ENCODE results near the gene EYA3. TPM values are rescaled to one million over a fixed set of nuclear protein-coding genes. Genes with fewer than 3 reads are reported as not detected.

EYA3 gene
- total and polyA plus RNA-seq, 2 donors from 2014 or later, result 10.2 to 32.0 TPM

DNA sequence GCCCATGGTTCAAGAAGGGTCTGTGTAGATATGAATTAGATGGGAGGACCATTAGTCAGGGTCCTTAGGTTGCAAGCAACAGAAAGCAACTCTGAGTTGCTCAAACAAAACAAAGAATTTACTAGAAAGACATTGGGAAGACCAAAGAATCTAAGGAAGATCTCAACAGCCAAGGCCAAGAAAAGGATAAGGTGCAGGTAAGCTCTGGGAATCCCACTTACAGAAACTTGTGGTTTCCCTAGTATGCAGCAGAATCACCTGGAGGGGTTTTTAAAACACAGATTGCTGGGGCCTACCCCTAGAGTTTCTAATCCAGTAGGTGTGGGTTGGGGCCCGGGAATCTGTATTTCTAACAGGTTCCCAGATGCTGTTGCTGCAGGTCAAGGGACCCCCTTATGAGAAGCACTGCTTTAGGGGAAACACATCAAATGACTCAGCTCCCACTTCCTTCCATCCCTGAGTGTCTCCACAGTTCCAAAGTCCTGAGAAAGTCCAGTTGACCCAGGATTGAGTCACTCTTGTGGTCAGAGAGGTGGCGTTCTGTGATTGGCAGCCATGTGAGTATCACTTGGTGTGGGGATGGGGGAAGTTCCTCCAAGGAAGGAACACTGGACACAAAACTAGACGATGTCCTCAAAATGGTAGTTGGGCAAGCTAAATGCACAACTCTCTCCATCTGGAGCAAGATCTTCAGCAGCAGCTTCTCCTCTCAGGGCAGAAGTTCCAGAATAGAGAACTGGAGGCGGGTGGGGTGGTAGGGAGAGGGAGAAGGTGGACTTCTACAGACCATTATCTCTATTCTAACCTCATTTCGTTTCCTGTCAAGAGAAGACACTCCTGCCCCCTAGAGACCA, 24.2 kb upstream of the EYA3 start:
- no peak for FAIRE-seq
- no peak overlapping the region for H3K27ac ChIP-seq (ENCODE audit: low read depth in 2 of 2, low read length in 2 of 2)

DNA sequence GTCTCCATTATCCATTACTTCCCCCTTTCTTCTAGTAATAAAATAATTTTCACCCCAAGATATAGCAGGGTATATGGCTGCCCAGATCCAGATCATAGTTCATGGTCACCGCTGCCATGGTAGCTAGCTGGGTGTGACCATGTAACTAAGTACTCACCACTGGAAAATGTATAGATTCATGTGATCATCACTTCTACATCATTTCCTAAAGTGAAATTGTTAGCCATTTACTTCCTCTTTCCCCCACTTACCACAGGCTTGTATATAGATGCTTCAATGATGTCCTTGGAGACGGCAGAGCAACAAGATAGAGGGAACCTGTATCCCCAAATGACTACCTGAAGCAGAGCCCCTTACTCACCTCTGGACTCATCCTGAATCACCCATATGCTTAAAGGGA, 22.7 kb upstream of the EYA3 start:
- Histone ChIP-seq H3K36me3 (ENCODE audit: control insufficient read depth in 2 of 3, insufficient read depth in 3 of 3, low read length in 3 of 3) (no peaks in the 10 kb centered on the region), H3K9ac (ENCODE audit: low read length in 3 of 3) (no peak overlapping the region), H3K27ac (ENCODE audit: low read depth in 2 of 2, low read length in 2 of 2) (no peak overlapping the region), H3K27me3 (ENCODE audit: control insufficient read depth, insufficient read depth, low read length) (no peaks in the 10 kb centered on the region), H3K4me3 (ENCODE audit: low read length in 3 of 3) (no peak overlapping the region), H3K9me3 (ENCODE audit: control insufficient read depth in 2 of 3, insufficient read depth in 1 of 3, low read length in 3 of 3) (no peaks in the 10 kb centered on the region), H3K4me1 (ENCODE audit: control insufficient read depth in 2 of 3, insufficient read depth in 2 of 3, low read depth in 1 of 3, low read length in 3 of 3) (no peaks in the 10 kb centered on the region)
- DNase-seq (no peak), FAIRE-seq (no peak)
- intact Hi-C loops (cut with DNase I), result no loop called here
- no peak for TF ChIP-seq CTCF (IDR thresholded peaks at IDR 0.05; ENCODE audit: borderline replicate concordance, extremely low read depth, insufficient read depth)

More for the DNA sequence above, 24.2 kb upstream of the EYA3 start:
- Histone ChIP-seq H3K36me3 (ENCODE audit: control insufficient read depth in 2 of 3, insufficient read depth in 3 of 3, low read length in 3 of 3) (no peaks in the 10 kb centered on the region), H3K9ac (ENCODE audit: low read length in 3 of 3) (no peak overlapping the region), H3K9me3 (ENCODE audit: control insufficient read depth in 2 of 3, insufficient read depth in 1 of 3, low read length in 3 of 3) (no peaks in the 10 kb centered on the region), H3K27me3 (ENCODE audit: control insufficient read depth, insufficient read depth, low read length) (no peaks in the 10 kb centered on the region), H3K4me3 (ENCODE audit: low read length in 3 of 3) (no peak overlapping the region), H3K4me1 (ENCODE audit: control insufficient read depth in 2 of 3, insufficient read depth in 2 of 3, low read depth in 1 of 3, low read length in 3 of 3) (no peaks in the 10 kb centered on the region)
- DNase-seq, result no peak
- intact Hi-C loops (cut with DNase I), result no loop called here
- no peak for TF ChIP-seq CTCF (IDR thresholded peaks at IDR 0.05; ENCODE audit: borderline replicate concordance, extremely low read depth, insufficient read depth)

DNA sequence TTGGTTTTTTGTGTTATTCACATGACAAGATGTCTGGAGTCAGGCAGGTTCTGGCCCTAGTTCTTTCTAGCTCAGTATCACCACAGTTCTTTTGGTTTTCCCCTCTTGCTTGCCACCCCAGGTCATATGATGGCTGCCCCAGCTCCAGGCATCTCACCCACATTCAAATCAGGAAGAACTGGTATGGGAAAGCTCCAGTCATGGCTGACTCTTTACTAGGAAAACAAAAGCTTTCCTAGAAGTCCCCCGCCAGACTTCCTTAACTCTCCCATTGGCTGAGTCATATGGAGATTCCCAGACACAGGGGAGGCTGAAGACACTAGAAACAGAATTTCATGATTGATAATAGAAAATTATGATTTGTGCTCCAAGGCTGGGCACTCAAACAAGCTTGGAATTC, 22.1 kb upstream of the EYA3 start:
- Histone ChIP-seq H3K4me3 (ENCODE audit: low read length in 3 of 3) (no peak overlapping the region), H3K27me3 (ENCODE audit: control insufficient read depth, insufficient read depth, low read length) (no peaks in the 10 kb centered on the region), H3K27ac (ENCODE audit: low read depth in 2 of 2, low read length in 2 of 2) (no peak overlapping the region), H3K4me1 (ENCODE audit: control insufficient read depth in 2 of 3, insufficient read depth in 2 of 3, low read depth in 1 of 3, low read length in 3 of 3) (no peaks in the 10 kb centered on the region), H3K9ac (ENCODE audit: low read length in 3 of 3) (no peak overlapping the region), H3K36me3 (ENCODE audit: control insufficient read depth in 2 of 3, insufficient read depth in 3 of 3, low read length in 3 of 3) (no peaks in the 10 kb centered on the region), H3K9me3 (ENCODE audit: control insufficient read depth in 2 of 3, insufficient read depth in 1 of 3, low read length in 3 of 3) (no peaks in the 10 kb centered on the region)
- intact Hi-C loops (cut with DNase I), result no loop called here
- DNase-seq (no peak), FAIRE-seq (no peak)
- TF ChIP-seq CTCF (IDR thresholded peaks at IDR 0.05; ENCODE audit: borderline replicate concordance, extremely low read depth, insufficient read depth), result no peak

Measured in kidney (tissue), 14 donors.